Osteoblast (primary cell): Measurements from ENCODE around the gene NAXD. TPM values are rescaled to one million over a fixed set of nuclear protein-coding genes. Genes with fewer than 3 reads are reported as not detected.

Experiments
- DNase-seq: peaks from one replicate; pipeline ENCODE4 v3.0.0; 2011; ENCODE audit warnings: low spot score, mixed read lengths; ENCODE audit not compliant: insufficient read length; ENCODE audit errors: missing footprints
- H2AFZ ChIP-seq: 2 replicates; pipeline ENCODE4 v1.6.0; 2011; ENCODE audit warnings: mild to moderate bottlenecking, low read length
- H3K27ac ChIP-seq: 2 replicates; pipeline ENCODE4 v1.5.1; 2011; ENCODE audit warnings: mild to moderate bottlenecking, low read depth, low read length, moderate library complexity
- H3K27me3 ChIP-seq: 2 replicates; pipeline ENCODE4 v1.6.0; 2012; ENCODE audit warnings: mild to moderate bottlenecking, control low read depth, inconsistent platforms, low read length, moderate library complexity; ENCODE audit not compliant: insufficient read depth
- H3K36me3 ChIP-seq: 2 replicates; pipeline ENCODE4 v1.5.1; 2011; ENCODE audit warnings: mild to moderate bottlenecking, low read length, control low read depth, moderate library complexity; ENCODE audit not compliant: insufficient read depth
- H3K4me1 ChIP-seq: 2 replicates; pipeline ENCODE4 v1.5.1; 2011; ENCODE audit warnings: mild to moderate bottlenecking, low read length, control low read depth, moderate library complexity; ENCODE audit not compliant: insufficient read depth
- H3K4me2 ChIP-seq: 2 replicates; pipeline ENCODE4 v1.6.0; 2011; ENCODE audit warnings: mild to moderate bottlenecking, low read length; ENCODE audit not compliant: insufficient read depth
- H3K4me3 ChIP-seq: fragments of 200-600 bp; sonication (generic); 3 replicates; pipeline ENCODE4 v1.5.1; 2012; ENCODE audit warnings: mild to moderate bottlenecking, low read length, inconsistent platforms; ENCODE audit not compliant: insufficient read depth
- H3K79me2 ChIP-seq: 2 replicates; pipeline ENCODE4 v1.6.0; 2012; ENCODE audit warnings: mild to moderate bottlenecking, low read length, control low read depth, inconsistent platforms; ENCODE audit not compliant: insufficient read depth
- H3K9me3 ChIP-seq: 2 replicates; pipeline ENCODE4 v1.5.1; 2011; ENCODE audit warnings: low read depth, low read length, control low read depth
- H4K20me1 ChIP-seq: 2 replicates; pipeline ENCODE4 v1.6.0; 2012; ENCODE audit warnings: mild to moderate bottlenecking, low read length, control low read depth; ENCODE audit not compliant: insufficient read depth
- CTCF ChIP-seq: IDR thresholded peaks from 2 replicates; pipeline ENCODE4 v1.5.1; 2011; ENCODE audit warnings: mild to moderate bottlenecking, low read depth, low read length, moderate library complexity; ENCODE audit errors: extremely low read depth
- total RNA-seq: library from RNA; depleted of rRNA; stranded (reverse); fragments of >200 nt; gene quantifications from 2 replicates; pipeline ENCODE4 v1.2.3, GENCODE V29; 2012

Gene NAXD
- total RNA-seq, 1 donor: 15.9 TPM

GRCh38 chr13:110570886-110571285 lies 44.5 kb upstream of the NAXD start:
- Histone ChIP-seq H3K4me1 (peaks cover 4% of the 10 kb centered on the region), H3K27me3 (peaks cover 66% of the 10 kb centered on the region), H3K4me3 (no peak overlapping the region), H3K27ac (no peak overlapping the region), H3K79me2 (no peaks in the 10 kb centered on the region), H2AFZ (no peak overlapping the region), H4K20me1 (no peaks in the 10 kb centered on the region), H3K36me3 (no peaks in the 10 kb centered on the region), H3K9me3 (no peaks in the 10 kb centered on the region), H3K4me2 (no peak overlapping the region)
- TF ChIP-seq CTCF: no peak
- no peak for DNase-seq

GRCh38 chr13:110571896-110572777 lies 43.2 kb upstream of the NAXD start:
- no peaks in the 10 kb centered on the region for H4K20me1 ChIP-seq
- H3K9me3 ChIP-seq: no peaks in the 10 kb centered on the region
- no peak for DNase-seq
- no peaks in the 10 kb centered on the region for H3K79me2 ChIP-seq
- H3K27me3 ChIP-seq: peaks cover 66% of the 10 kb centered on the region
- peaks cover 4% of the 10 kb centered on the region for H3K4me1 ChIP-seq
- no peak overlapping the region for H2AFZ ChIP-seq
- no peak overlapping the region for H3K27ac ChIP-seq
- no peak overlapping the region for H3K4me3 ChIP-seq
- no peak for TF ChIP-seq CTCF
- H3K4me2 ChIP-seq: no peak overlapping the region
- no peaks in the 10 kb centered on the region for H3K36me3 ChIP-seq

GRCh38 chr13:110572778-110573118 lies 42.6 kb upstream of the NAXD start:
- peaks cover 66% of the 10 kb centered on the region for H3K27me3 ChIP-seq
- DNase-seq: no peak
- H4K20me1 ChIP-seq: no peaks in the 10 kb centered on the region
- H3K4me1 ChIP-seq: peaks cover 4% of the 10 kb centered on the region
- H3K4me3 ChIP-seq: no peak overlapping the region
- no peak overlapping the region for H3K27ac ChIP-seq
- no peaks in the 10 kb centered on the region for H3K79me2 ChIP-seq
- no peaks in the 10 kb centered on the region for H3K36me3 ChIP-seq
- no peak overlapping the region for H3K4me2 ChIP-seq
- no peak overlapping the region for H2AFZ ChIP-seq
- no peaks in the 10 kb centered on the region for H3K9me3 ChIP-seq
- TF ChIP-seq CTCF: no peak

- Histone ChIP-seq H4K20me1 (no peaks in the 10 kb centered on the region), H2AFZ (no peak overlapping the region), H3K79me2 (no peaks in the 10 kb centered on the region), H3K36me3 (no peaks in the 10 kb centered on the region), H3K9me3 (no peaks in the 10 kb centered on the region), H3K4me2 (no peak overlapping the region), H3K4me3 (no peak overlapping the region), H3K27me3 (peaks cover 60% of the 10 kb centered on the region), H3K27ac (no peak overlapping the region), H3K4me1 (peaks cover 4% of the 10 kb centered on the region)
- TF ChIP-seq CTCF: no peak
- DNase-seq: no peak
Measured at GRCh38 chr13:110574161-110574560, 41.2 kb upstream of the NAXD start.
